ENCODE data around the gene MKNK2.

MKNK2 gene

DNA sequence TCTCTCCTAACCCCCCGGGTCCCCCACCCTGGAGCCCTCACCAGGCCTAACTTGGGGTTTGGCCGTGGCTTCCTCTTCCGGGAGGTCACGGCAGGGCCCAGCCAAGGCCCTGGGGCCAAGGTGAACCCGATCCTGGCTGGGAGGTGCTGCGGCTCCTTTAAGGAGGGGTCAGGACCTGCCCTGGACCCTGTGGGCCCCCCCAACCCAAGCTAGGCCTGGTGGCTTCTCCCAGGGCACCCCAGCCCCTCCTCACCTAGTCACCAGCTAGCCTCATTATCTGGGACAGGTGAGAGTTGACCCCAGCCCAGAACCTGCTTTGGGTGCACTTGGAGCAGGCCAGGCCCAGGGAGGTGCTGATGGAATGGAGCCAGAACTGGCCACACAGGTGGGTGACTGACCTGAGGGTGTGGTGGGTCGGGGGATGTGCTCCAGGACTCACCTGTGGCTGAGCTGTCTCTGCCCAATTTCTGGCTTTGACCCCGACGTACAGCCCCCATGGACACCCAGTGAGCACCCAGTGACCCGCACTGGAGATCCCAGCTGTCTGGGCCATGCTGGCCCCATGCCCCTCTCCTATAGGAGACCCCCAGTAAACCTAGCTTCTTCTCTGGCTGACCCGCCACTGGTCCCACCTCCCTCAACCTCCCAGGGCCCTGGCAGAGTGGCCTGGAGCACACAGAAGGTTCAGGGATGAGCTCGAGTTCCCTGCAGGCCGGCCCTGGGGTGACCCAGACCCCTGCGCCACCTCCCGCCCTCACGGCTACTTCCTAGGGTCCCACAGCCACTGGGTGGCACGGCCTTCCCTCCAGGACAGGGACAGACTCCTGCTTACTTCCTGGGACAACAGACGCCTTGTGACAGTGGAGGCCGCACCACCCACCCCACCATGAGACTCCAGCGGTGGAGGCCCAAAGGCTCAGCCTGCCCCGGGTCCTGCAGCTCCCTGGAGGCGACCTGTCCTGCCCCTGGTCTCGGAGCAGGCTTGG lies 6.7 kb upstream of the MKNK2 start:
- DNase-seq (ENCODE audit: low read depth in 2 of 2), result no peak

DNA sequence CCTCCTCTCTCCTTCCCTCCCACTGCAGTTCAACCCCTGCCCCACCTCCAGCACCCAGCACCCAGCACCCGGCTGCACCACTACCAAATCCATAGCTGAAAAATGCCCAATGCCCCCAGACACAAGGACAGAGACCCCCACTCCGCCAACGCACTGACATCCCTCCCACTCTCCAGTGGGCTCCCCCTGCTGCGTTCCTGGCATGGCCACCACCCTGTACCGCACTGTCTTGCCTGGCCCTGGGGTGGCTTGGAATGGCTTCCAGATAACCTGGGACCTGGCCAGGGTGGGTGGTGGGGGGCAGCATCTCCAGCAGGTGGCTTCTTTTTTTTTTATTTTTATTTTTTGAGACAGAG lies 5.8 kb upstream of the MKNK2 start:
- DNase-seq (ENCODE audit: low read depth in 2 of 2), result no peak

DNA sequence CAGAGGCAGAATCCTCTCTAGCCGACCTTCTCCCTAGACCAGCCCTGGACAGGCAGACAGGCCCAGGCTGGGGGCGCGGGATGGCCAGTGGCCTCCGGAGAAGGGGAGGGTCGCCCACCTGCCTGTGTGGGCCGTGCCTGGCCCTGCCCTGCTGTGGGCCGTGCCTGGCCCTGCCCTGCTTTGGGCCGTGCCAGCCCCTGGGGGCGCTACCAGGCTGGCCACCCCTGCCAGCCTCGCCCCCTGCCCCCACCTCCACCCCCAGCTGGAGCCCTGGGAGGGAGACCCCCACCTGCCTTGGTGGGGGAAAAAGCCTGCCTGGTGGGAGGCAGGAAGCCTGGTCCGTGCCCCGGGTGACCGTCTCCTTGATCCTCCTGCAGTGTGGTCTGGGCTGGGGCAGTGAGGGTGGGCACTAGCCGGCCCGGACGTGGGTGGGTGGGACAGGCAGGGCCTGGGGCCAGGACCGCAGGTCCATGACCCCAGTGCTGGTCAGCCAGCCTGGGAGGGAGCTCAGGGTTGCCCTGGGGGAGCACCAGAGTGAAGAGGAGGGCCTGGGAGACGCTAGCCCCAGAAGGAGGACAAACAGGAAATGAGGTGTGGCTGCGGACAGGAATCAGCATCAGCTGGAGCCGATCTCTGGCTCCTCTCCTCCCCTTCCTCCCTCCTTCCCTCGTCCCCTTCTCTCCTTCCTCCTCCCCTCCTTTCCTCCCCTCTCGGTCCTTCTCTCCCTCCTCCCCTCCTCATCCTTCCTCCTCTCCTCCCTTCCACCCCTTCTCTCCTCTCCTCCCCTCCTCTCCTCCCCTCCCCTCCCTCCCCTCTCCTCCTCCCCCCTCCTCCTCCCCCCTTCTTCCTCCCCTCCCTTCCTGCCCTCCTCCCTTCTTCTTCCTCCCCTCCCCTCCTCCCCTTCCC lies 5.1 kb upstream of the MKNK2 start:
- no peak for DNase-seq (ENCODE audit: low read depth in 2 of 2)

DNA sequence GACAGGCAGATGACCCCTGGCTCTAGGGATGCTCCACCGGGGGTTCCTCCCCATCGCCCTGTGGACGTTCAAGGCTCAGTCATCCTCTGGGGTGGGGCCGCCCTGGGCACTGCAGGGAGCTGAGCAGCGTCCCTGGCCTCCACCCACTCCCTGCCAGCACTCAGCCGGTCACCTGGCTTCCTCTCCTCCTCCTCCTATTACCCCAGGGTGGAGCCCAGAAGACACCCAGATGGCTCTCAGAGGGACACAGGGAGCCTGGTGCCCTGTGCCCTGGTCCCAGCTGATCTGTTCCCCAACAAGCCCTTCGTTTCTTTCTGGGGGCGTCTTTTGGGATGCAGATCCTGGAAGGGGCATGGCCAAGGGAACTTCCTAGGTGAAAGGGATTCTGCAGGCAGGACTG lies 3.7 kb upstream of the MKNK2 start:
- DNase-seq (ENCODE audit: low read depth in 2 of 2), result no peak

DNA sequence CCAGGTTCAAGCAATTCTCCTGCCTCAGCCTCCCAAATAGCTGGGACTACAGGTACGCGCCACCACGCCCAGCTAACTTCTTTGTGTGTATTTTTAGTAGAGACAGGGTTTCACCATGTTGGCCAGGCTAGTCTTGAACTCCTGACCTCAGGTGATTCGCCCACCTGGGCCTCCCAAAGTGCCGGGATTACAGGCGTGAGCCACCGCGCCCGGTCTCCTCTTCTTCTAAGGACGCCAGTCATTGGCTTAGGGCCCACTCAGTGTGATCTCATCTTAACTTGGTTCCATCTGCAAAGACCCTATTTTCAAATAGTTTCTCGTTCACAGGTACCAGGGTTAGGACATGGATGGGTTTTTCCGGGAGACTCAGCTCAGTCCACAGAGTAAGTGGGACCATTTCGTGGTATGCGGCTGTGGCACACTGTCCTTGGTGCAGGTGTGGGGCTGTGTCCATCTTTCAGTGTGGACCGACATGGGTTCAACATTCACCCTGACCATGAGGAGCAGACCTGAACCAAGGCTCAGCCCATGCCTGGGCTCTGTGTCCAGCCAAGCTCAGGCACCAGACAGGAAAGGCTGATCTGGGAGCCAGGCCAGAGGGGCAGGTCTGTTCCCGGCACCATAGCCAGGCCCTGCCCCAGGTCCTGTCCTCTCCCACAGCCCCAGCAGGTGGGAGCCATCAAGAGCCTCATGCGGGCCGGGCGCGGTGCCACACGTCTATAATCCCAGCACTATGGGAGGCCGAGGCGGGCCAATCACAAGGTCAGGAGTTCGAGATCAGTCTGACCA lies 2.8 kb upstream of the MKNK2 start:
- no peak for DNase-seq (ENCODE audit: low read depth in 2 of 2)

DNA sequence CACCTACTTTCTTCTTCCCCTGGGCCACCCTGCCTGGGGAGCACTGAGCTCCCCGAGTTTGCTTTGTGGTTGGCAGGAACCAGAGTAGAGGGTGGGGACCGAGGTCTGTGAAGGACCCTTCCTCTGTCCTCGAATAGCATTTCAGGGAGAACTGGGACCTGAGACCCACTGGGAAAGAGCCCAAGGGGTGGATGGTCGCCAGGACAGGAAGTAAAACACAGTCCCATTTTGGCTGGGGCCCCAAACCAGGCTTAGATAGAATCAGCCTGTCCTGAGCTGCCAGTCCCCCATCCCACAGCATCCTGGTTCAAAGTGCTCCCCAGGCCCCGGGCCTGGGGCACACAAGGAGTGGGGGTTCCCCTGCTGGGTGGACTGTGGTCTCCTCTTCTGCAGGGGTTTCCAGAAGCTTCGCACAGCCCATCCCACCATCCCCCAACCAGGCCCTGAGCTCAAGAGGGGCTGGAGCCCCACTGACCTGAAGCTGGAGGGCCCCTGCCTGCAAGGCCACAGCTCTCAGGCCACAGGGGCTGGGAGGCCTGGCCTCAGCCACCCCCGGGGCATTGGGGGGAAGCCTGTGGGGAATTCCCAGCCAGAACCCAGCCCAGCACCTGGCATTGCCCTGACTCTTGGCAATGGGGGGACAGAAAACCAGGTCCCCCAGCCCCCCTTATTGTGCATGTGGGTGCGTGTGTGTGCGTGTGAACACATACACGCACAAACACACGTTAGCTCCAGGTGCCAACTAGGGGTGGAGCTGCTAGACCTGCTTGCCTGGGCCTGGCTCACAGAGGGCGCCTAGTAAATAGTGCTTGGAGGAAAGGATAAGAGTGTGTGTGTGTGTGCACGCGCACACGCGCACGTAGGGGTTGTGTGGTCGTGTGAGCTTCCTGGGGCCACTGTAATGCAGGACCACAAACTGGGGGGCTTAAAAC lies 995 bp upstream of the MKNK2 start:
- DNase-seq (ENCODE audit: low read depth in 2 of 2), result no peak

DNA sequence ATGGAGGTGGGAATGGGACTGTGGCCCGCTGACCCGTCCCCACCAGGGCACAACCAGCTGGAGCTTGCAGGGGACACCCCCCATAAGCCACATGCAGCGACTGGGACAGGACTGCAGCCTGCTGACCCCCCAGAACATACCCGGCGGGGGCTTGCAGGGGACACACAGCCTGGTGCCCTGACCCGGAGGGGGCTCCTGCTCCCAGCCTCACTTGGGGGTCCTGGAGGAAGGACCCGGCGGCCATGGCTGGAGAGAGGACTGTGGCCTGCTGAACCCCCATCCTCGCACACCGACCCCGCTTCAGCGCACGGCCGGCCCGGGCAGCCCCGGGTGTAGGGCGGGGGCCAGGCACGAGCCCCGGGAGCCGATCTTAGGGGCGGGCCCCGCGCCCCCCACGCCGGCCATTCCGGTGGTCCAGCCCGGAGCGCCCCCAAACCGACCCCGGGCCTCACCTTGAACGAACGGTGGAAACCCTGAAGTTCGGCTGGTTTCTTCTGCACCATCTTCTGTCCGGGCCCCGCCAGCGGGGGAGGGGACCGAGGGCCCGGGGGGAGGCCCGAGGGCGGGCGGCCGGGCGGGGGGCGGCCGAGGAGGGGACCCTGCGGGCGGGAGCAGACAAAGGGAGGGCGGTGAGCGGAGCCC lies 574 bp downstream of the MKNK2 start:
- no peak for DNase-seq (ENCODE audit: low read depth in 2 of 2)

DNA sequence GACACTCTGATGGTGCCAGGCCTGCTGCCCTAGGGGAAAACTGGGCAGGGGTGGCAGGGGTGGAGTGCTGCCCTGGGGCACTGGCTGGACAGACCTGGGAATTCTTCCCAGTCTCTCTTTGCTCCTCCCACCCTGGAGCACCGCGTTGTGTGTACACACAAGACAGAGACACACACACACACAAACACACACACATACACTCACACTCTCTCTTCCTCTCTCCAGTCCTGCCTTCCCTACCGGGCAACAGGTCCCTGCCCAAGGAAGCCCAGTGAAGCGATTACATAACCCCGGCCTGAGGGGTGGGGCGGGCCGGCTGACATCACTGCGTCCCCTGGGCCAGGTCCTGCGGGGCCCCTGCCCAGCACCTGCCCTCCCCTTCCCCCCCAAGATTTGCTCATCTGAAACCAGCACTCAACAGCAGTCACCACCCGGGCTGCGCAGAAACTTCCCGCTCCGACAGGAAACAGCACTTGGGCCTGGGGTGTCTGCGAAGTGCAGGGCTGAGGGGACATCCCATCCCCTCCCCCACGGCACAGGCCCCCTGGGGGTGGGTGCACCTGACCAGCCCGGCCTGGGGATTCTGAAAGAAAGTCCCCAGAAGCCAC lies 1.2 kb downstream of the MKNK2 start:
- no peak for DNase-seq (ENCODE audit: low read depth in 2 of 2)

DNA sequence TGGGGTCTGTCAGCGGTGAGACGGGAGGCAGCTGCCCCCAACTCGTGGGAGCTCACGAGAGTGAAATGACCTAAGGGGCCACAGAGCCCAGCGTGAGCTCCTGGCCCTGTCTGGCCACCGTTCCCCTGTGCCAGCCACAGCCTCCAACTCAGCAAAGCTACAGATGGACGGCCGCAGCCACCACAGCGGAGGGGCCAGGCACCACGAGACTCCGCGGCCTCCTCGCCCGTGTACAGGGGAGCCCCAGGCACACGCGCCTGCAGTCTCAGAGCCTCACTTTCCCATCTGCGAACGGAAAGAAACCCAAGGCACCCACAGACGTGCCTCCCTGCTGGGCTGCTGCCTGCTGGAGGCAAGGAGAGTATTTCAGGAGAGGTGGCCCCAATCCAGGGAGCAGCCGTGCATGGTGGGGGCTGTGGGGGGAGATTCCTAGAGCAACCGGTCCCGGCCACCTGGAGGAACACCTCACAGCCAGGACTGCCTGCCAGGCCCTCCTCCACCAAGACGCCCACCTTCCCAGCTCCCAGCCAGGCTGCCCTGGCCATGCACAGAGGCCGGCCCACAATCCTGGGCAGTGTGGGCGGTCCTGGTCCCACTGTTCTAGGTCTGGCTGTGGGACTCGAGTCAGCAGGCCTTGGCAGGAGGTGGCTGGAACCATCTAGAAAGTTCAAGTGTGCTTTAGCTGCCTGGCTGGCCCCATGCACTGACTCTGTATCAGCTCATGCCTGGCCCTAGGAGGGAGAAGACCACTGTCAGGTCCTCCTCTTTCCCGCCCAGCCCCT lies 1.9 kb downstream of the MKNK2 start:
- no peak for DNase-seq (ENCODE audit: low read depth in 2 of 2)

DNA sequence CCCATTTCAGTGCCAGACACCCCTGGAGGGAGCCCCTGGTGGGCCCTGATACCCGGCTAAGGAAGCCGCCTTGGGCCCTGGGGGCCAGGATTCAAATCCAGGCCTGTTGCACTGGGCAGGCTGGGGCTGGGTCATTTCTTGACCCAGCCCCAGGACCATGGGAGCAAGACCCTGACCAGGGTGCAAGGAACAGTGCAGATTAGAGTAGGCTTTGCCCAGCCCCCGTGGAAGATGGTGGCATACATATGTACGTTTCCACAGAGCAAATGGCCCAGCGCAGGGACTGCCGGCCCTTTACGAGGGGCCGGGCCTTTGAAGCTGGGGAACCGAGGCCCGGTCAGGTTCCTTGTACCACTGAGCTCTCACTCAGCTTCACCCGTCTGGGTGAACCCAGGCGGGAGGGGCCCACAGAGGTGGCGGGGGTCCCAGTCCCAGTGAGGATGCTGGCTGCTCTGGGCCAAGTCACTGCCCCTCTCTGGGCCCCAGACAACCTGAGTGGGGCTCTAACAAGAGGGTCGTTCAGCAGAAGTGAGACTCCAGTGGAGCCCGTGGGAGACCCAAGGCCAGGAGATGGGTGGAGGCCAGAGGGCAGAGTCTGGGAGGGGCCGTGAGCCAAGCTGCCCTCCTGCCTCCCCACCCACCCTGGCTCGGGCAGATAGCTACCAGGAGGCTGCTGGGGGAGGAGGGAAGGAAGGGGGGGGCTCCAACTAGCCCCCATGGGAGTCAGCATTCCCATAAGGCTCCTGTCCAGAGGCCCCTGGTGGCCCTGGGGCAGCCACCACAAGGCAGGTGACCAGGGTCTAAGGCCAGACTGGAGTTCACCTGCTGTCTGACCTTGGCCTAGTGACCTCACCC lies 2.7 kb downstream of the MKNK2 start:
- DNase-seq (ENCODE audit: low read depth in 2 of 2), result no peak

DNA sequence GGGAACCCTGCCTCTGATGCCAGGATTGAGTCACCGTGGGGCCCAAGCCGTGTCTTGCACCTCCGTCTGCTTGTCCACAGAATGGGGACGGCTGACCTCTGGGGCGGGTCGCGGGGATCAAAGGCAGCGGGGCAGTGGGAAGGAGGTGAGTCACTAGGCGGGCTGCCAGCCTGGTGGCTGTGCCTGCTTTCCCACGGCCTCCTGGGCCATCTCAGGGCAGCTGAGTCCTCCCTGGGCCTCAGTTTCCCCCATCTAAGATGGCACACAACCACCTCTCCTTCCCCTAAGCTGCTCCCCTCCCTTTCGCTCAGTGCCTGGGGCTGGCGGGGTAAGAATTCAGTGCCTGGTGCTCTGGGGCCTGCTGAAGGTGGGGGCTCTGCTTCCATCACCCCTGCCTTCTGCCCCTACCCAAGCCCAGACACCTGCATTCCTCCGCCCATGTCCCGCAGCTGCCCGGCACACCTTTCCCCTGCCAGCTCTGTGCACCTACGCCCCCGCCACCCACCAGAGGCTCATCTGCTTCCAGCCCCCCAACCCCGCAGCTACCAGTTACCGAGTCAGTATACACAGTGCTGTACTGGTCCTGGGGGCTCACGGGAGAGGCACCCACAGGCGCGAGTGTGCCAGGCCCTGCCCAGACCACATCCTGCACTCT lies 3.5 kb downstream of the MKNK2 start:
- no peak for DNase-seq (ENCODE audit: low read depth in 2 of 2)

DNA sequence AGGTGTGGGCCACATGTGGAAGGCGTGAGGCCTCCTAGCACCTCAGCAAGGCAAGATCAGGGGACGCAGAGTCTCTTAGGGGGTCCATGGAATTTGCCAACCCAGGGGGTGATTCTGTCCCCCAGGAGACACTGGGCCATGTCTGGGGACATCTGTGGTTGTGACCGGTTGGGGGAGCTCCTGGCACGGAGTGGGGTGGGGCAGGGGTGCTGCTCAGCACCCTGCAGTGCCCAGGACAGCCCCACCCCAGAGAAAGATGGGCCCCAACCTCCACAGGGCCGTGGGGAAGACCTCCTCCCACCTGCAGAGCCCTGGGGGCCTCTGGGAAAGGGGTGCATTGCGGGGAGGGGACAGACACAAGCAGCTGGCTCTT lies 4.0 kb downstream of the MKNK2 start:
- no peak for DNase-seq (ENCODE audit: low read depth in 2 of 2)

DNA sequence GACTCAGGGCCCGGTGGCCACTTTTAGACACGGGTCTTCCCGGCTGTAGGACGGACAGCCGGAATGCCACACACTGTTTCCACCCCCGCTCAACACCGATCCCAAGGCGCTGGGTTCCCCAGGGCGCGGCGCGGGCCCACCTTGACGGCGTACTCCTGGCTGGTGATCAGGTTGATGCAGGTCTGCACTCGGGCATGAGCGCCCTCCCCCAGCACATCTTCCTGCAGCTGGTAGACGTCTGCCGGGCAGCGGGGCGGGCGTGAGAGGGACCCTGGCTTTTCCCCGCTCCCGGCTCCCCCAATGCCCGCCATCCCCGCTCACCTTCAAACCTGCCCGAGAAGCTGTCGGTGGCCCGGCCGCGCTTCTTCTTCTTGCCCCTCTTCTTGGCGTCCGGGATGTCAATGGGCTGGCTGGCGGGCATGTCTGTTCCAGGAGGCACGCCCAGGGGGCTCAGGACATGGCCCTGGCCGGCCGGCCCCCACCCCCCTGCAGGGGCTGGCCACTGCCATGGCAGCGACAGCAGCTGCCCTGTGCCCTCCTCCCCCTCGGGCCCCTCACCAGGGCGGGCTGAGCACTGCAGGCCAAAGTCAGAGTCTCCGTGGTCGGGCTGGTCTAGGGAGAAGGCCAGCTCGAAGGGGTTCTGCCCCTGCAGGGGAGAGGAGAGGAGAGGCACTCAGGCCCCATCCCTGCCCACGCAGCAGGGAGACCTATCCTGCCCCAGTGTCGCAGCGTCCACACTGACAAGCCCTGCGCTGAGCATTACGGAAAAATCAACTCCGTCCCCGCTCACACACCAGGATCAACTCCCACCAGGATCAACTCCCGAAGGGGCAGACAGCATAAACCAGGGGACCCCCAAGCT lies 4.8 kb downstream of the MKNK2 start:
- DNase-seq (ENCODE audit: low read depth in 2 of 2), result no peak

DNA sequence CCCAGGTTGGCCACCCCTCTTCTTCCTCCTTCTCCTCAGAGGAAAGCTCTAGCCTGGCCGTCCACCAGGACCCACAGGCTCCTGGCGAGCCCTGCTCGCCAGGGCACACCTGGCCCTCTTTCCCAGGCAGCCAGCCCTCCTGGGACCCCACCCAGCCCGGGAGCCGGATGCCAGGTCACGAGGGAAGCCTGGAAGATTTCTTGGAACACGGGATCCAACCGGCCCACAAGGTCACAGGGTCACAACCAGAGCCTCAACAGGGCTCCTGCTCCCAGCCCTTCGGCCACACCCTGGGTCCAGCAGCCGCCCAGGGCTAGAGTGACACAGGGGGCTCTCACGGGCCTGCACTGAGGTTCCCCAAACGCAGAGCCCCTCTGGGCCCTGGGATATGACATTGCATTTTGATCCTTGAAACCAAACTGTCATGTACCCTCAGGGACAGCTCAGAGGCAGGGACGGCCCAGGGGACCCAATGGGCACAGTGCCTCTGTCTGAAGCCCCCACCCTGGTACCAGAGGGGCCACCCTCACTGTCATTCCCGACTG lies 5.5 kb downstream of the MKNK2 start:
- DNase-seq (ENCODE audit: low read depth in 2 of 2), result no peak

DNA sequence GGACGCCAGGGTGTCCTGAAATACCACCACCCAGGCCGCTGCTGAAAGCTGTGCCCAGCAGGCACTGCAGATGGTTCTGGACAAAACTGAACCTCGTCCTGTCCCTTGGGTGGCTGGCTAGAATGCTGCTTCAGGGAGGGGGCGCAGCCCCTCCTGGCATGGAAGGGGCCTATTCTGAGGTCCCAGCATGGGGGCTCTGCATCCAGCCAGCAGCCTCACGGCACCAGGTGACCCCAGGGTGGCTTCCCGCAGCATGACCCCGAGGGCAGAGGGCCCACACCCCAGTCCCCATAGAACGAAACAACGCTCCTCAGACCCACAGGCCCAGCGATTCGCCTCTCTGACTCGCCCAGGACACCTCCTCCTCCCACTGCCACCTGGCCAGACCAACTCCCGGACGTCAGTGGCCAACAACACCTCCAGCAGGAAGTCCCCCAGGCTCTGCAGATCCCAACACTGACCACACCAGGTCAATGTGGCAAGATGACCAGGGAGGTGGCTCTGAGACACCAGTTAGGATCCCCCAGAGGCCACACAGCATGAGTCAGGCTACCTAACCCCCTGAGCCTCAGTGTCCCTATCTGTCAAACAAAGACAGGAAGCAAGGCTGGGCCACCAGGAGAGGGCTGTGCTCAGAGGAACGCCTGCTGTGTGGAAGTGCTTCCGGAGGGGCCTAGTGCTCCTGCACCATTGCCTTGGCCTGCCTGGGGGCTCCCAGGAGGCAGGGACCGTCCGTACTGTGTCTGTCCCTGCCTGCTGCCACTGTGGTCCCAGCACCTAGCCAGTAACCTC lies 6.1 kb downstream of the MKNK2 start:
- DNase-seq (ENCODE audit: low read depth in 2 of 2), result no peak
